Upper lobe of left lung (tissue), 4 donors: Measurements from ENCODE around the gene DLGAP1.

ENCODE experiments used
- CTCF ChIP-seq, 6 experiments: fragments of 450-650 bp in 4 of 6; fragments of 200-600 bp in 2 of 6; sonication (generic) in 2 of 6; IDR thresholded peaks; one replicate each; pipeline ENCODE4 v1.5.1; 2016 to 2019; ENCODE audit warnings: antibody characterized with exemption in 6 of 6
- EP300 ChIP-seq, 4 donors: sonication (generic); formaldehyde crosslinking; IDR thresholded peaks; one replicate each; pipeline ENCODE4 v1.5.1; 2017; ENCODE audit warnings: antibody characterized with exemption in 4 of 4, control low read depth in 2 of 4
- POLR2A ChIP-seq, 4 donors: fragments of 450-650 bp; IDR thresholded peaks; one replicate each; pipeline ENCODE4 v1.5.1; 2016 to 2017; ENCODE audit warnings: antibody characterized with exemption in 4 of 4, mild to moderate bottlenecking in 2 of 4

- TF ChIP-seq CTCF (IDR thresholded peaks at IDR 0.05) (no peak), POLR2A (IDR thresholded peaks at IDR 0.05) (no peak), EP300 (IDR thresholded peaks at IDR 0.05) (no peak)
Observed at GRCh38 chr18:4405965-4406364, 49.1 kb downstream of the DLGAP1 start.
